Measurements from ENCODE around the gene CES1.

DNA sequence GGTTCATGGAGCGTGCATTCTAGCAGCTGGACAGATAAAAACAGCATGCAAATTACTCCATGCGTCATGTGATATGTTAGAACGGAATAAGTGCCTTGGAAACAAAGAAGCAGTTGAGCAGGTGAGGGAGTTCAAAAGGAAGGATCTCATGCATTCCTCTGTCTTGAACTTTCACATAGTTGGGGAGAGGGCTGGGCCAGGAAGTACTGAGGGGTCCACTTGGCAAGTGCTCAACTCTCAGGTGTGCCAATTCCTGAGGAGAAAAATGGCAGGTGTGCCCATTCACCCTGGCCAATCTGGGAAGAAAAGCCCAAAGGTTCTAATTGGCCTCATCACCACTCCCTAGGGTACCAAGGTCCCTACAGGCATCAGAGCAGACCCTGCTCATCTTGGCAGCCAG lies 67.7 kb downstream of the CES1 start:
- no peak for TF ChIP-seq CTCF (IDR thresholded peaks at IDR 0.05)
- TF ChIP-seq POLR2A (IDR thresholded peaks at IDR 0.05): no peak
